ENCODE data around the gene TMEM41A.

The TMEM41A gene

GRCh38 chr3:185498503-185499396, at the start of gene TMEM41A:
TMEM41A (minus strand) TSS chr3:185499035; CDS start chr3:185498961, 74 bp downstream.
- Mint-ChIP-seq H3K27ac (peak within 1 kb of the TSS; percentile 82), H3K36me3 (peaks cover 12% of the 10 kb centered on the region), H3K27me3 (peaks cover 2% of the 10 kb centered on the region), H3K9me3 (no peaks in the 10 kb centered on the region), H3K4me3 (peak within 1 kb of the TSS; percentile 97), H3K4me1 (peaks cover 9% of the 10 kb centered on the region)
- DNase-seq (ENCODE audit: low spot score in 2 of 2): peak; percentile 84 to 89
- ATAC-seq (ENCODE audit: low read depth): peak; percentile 98

- Mint-ChIP-seq H3K27me3 (no peaks in the 10 kb centered on the region), H3K4me3 (no peak overlapping the region), H3K9me3 (no peaks in the 10 kb centered on the region), H3K4me1 (peaks cover 5% of the 10 kb centered on the region), H3K27ac (no peak overlapping the region), H3K36me3 (no peaks in the 10 kb centered on the region)
- ATAC-seq (ENCODE audit: low read depth): no peak
- DNase-seq (ENCODE audit: low spot score in 2 of 2): no peak
Measured at GRCh38 chr3:185540695-185541094, 41.9 kb upstream of the TMEM41A start.

GRCh38 chr3:185539934-185540333, 41.1 kb upstream of the TMEM41A start:
- no peaks in the 10 kb centered on the region for H3K36me3 Mint-ChIP-seq
- no peak overlapping the region for H3K27ac Mint-ChIP-seq
- DNase-seq (ENCODE audit: low spot score in 2 of 2): no peak
- peaks cover 5% of the 10 kb centered on the region for H3K4me1 Mint-ChIP-seq
- no peaks in the 10 kb centered on the region for H3K27me3 Mint-ChIP-seq
- ATAC-seq (ENCODE audit: low read depth): no peak
- no peak overlapping the region for H3K4me3 Mint-ChIP-seq
- no peaks in the 10 kb centered on the region for H3K9me3 Mint-ChIP-seq

GRCh38 chr3:185537369-185537970, 38.6 kb upstream of the TMEM41A start:
- Mint-ChIP-seq H3K4me3 (peak overlapping the region; percentile 65), H3K36me3 (no peaks in the 10 kb centered on the region), H3K27ac (peak overlapping the region; percentile 32), H3K4me1 (peaks cover 5% of the 10 kb centered on the region), H3K27me3 (no peaks in the 10 kb centered on the region), H3K9me3 (no peaks in the 10 kb centered on the region)
- no peak for DNase-seq (ENCODE audit: low spot score in 2 of 2)
- peak; percentile 84 for ATAC-seq (ENCODE audit: low read depth)

- H3K27ac Mint-ChIP-seq: no peak overlapping the region
- no peaks in the 10 kb centered on the region for H3K27me3 Mint-ChIP-seq
- no peaks in the 10 kb centered on the region for H3K36me3 Mint-ChIP-seq
- H3K9me3 Mint-ChIP-seq: no peaks in the 10 kb centered on the region
- no peak overlapping the region for H3K4me3 Mint-ChIP-seq
- peaks cover 5% of the 10 kb centered on the region for H3K4me1 Mint-ChIP-seq
- DNase-seq (ENCODE audit: low spot score in 2 of 2): no peak
- no peak for ATAC-seq (ENCODE audit: low read depth)
Measured at GRCh38 chr3:185534511-185534910, 35.7 kb upstream of the TMEM41A start.

- H3K4me3 Mint-ChIP-seq: no peak overlapping the region
- H3K27ac Mint-ChIP-seq: no peak overlapping the region
- ATAC-seq (ENCODE audit: low read depth): no peak
- peaks cover 5% of the 10 kb centered on the region for H3K4me1 Mint-ChIP-seq
- H3K36me3 Mint-ChIP-seq: no peaks in the 10 kb centered on the region
- H3K9me3 Mint-ChIP-seq: no peaks in the 10 kb centered on the region
- DNase-seq (ENCODE audit: low spot score in 2 of 2): no peak
- no peaks in the 10 kb centered on the region for H3K27me3 Mint-ChIP-seq
Measured at GRCh38 chr3:185532901-185533300, 34.1 kb upstream of the TMEM41A start.

- Mint-ChIP-seq H3K9me3 (no peaks in the 10 kb centered on the region), H3K27ac (no peak overlapping the region), H3K36me3 (peaks cover under 1% of the 10 kb centered on the region), H3K27me3 (peaks cover 3% of the 10 kb centered on the region), H3K4me1 (no peaks in the 10 kb centered on the region), H3K4me3 (no peak overlapping the region)
- ATAC-seq (ENCODE audit: low read depth) (no peak), DNase-seq (ENCODE audit: low spot score in 2 of 2) (no peak)
Measured at GRCh38 chr3:185530856-185531255, 32.0 kb upstream of the TMEM41A start.

GRCh38 chr3:185528532-185528931, 29.7 kb upstream of the TMEM41A start:
- no peak for DNase-seq (ENCODE audit: low spot score in 2 of 2)
- no peak overlapping the region for H3K4me3 Mint-ChIP-seq
- H3K9me3 Mint-ChIP-seq: no peaks in the 10 kb centered on the region
- H3K27me3 Mint-ChIP-seq: peaks cover 8% of the 10 kb centered on the region
- H3K27ac Mint-ChIP-seq: no peak overlapping the region
- H3K4me1 Mint-ChIP-seq: no peaks in the 10 kb centered on the region
- H3K36me3 Mint-ChIP-seq: peaks cover 2% of the 10 kb centered on the region
- ATAC-seq (ENCODE audit: low read depth): no peak

- Mint-ChIP-seq H3K36me3 (peaks cover 2% of the 10 kb centered on the region), H3K27me3 (peaks cover 9% of the 10 kb centered on the region), H3K4me3 (no peak overlapping the region), H3K9me3 (no peaks in the 10 kb centered on the region), H3K27ac (no peak overlapping the region), H3K4me1 (peaks cover under 1% of the 10 kb centered on the region)
- ATAC-seq (ENCODE audit: low read depth) (no peak), DNase-seq (ENCODE audit: low spot score in 2 of 2) (no peak)
Measured at GRCh38 chr3:185527364-185527763, 28.5 kb upstream of the TMEM41A start.

GRCh38 chr3:185526349-185526951, 27.6 kb upstream of the TMEM41A start:
- ATAC-seq (ENCODE audit: low read depth): no peak
- peaks cover 3% of the 10 kb centered on the region for H3K4me1 Mint-ChIP-seq
- no peak overlapping the region for H3K4me3 Mint-ChIP-seq
- H3K9me3 Mint-ChIP-seq: no peaks in the 10 kb centered on the region
- peaks cover 11% of the 10 kb centered on the region for H3K27me3 Mint-ChIP-seq
- H3K36me3 Mint-ChIP-seq: peaks cover 2% of the 10 kb centered on the region
- DNase-seq (ENCODE audit: low spot score in 2 of 2): no peak
- no peak overlapping the region for H3K27ac Mint-ChIP-seq

- Mint-ChIP-seq H3K36me3 (peaks cover 2% of the 10 kb centered on the region), H3K27ac (no peak overlapping the region), H3K4me3 (no peak overlapping the region), H3K27me3 (peaks cover 13% of the 10 kb centered on the region), H3K4me1 (peaks cover 3% of the 10 kb centered on the region), H3K9me3 (no peaks in the 10 kb centered on the region)
- no peak for ATAC-seq (ENCODE audit: low read depth)
- DNase-seq (ENCODE audit: low spot score in 2 of 2): no peak
Measured at GRCh38 chr3:185521349-185522138, 22.7 kb upstream of the TMEM41A start.

GRCh38 chr3:185519021-185519420, 20.2 kb upstream of the TMEM41A start:
- no peaks in the 10 kb centered on the region for H3K9me3 Mint-ChIP-seq
- no peak overlapping the region for H3K27ac Mint-ChIP-seq
- DNase-seq (ENCODE audit: low spot score in 2 of 2) (no peak), ATAC-seq (ENCODE audit: low read depth) (no peak)
- H3K4me3 Mint-ChIP-seq: no peak overlapping the region
- H3K4me1 Mint-ChIP-seq: peaks cover 3% of the 10 kb centered on the region
- peaks cover 7% of the 10 kb centered on the region for H3K27me3 Mint-ChIP-seq
- no peaks in the 10 kb centered on the region for H3K36me3 Mint-ChIP-seq

GRCh38 chr3:185517387-185518130, 18.7 kb upstream of the TMEM41A start:
- Mint-ChIP-seq H3K4me3 (no peak overlapping the region), H3K36me3 (no peaks in the 10 kb centered on the region), H3K27ac (no peak overlapping the region), H3K27me3 (peaks cover 7% of the 10 kb centered on the region), H3K4me1 (peaks cover 3% of the 10 kb centered on the region), H3K9me3 (no peaks in the 10 kb centered on the region)
- DNase-seq (ENCODE audit: low spot score in 2 of 2): no peak
- no peak for ATAC-seq (ENCODE audit: low read depth)
